UCSD-AML1 (cell line): ENCODE data around the gene SETBP1.
"Not testable (repeated sequence)": the region's sequence is repeated elsewhere in the genome, so short reads cannot be mapped to it uniquely, and the experiment has no call there.

ENCODE experiments used
- DNase-seq: peaks from one replicate; lab custom pipeline; 2025; ENCODE audit not compliant: unreplicated experiment; lab: John Stamatoyannopoulos, UW

SETBP1 gene

DNA sequence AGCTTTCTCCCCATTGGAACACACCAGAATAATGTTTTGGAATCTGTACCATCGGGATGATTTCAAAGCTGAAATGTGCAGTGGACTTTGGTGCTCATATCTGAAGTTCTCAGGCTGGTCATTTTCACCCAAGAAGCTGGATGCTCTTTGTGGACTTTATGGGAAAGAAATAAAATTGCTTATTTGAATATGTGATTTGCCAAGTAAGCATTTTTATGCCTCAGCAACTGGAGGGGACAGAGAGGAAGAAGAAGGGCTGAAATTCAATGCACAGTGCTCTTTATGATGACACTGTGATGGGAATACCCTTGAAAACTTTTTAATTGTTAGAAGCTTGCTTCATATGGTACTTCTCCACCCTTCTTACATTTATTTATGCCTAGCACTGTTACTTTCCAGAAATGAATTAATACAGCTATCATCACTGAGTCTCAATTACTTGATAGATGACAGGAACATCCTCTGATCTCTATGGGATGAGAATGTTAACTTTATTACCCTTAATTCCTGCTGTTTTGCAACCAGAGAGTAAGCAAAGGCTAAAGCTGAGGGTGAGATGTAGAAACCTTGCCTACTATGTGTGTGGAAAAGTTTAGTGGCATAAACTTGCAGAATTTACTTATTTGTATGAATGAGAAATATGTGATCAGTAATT is 23.6 kb downstream of the SETBP1 start:
- DNase-seq: no peak

DNA sequence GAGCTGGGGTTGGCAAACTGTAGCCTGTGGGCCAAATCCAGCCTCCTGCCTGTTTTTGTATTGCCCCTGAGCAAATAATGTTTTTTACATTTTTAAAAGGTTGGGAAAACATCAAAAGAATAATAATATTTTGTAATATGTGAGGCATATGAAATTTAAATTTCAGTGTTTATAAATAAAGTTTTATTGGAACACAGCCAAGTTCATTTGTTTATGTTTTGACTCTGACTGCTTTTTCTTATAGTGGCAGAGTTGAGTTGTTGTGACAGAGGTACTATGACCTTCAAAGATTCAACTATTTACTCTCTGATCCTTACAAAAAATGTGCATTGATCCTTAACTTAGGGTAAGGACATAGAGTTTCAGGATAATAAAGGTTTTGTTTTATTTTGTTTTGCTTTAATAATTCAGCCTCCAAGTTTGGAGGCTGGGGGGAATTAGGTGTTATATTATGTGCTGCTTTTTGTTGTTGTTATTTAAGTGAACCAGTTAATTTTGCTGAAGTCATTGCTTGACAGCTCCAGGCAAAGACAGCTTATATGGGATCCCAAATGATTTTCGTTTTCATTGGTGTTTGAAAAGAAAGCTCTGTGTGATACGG is 24.5 kb downstream of the SETBP1 start:
- no peak for DNase-seq

DNA sequence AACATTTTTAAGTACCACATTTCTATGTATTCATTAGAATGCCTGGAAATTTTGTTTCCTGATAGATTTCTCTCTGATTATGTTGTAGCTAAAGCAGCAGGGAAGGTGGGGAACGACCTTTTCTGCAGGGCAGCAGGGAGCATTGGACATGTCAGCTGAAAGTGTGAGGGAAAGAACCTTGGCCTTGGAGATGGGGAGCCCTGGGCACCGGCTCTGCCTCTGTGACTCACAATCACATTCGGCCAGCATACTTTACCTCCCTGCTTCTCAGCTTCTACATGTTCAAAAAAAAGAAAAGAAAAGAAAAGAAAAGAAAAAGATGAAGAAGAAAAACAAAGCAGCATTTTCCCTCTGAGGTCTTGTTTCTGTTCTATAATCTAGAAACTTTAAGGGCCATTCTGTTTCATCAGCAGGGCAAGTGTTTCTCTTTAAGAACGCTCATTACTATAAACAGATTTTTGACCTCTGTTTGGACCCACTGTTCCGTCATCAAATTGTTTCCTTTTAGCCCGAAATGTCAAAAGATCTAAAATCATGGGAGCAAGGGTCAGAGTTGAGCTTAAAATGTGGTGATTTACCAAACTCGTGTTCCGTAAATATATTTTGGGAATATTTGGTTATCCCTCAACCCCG is 27.9 kb downstream of the SETBP1 start:
- DNase-seq: no peak

DNA sequence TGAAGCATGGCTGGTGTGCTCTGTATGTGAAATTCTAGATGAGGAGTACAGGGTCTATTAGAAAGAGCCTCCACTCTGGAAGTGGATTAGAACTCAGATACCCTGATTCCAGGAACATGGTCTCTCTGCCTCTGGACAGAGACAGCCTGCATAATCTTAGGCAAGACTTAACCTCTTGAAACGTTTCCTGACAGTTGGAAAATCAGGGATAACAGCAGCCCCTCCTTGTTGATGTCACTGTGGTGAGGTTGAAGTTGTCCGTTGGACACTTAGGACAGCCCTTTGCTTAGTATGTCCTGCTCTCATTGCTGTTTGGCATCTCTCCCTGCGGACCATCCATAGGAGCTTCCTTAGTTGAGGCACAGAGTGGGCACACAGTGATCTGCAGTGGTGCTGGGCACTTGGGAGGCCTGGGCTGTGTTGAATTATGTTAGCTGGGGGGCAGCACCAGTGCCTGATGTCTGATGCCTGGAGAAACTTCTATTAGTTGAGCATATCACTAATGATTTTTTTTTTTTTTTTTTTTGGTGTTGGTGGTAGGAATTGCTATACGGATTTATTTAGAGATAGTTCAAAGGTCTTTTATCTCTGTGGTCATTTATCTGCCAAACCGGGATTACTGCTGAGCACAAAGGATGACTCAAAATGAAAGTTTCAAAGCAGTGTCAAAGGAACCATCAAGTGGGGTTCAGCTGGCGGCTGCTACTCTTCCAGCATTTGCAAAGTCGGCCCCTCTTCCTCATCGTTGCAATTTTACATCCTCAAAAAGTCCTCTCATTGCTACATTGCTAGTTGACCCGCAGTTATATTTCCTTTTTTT is 28.8 kb downstream of the SETBP1 start:
- no peak for DNase-seq

DNA sequence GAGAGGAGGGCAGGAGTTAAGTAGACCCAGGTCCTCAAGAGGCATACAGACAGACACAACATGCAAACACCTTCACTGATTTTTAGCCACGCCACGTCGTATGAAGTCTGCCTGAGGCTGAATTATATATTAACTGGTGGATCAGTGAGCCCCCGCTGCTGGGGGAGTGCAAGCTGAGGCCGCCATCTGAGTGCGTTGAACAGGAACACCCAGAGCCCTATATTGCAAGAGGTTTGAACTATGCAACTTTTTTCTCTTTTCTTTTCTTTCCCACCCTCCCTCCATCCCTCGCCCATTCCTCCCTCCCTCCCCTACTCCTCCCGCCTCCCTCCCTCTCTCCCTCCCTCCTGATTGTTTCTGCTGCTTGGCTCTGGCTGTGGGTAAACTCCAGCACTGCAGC is 30.2 kb downstream of the SETBP1 start:
- DNase-seq: no peak

DNA sequence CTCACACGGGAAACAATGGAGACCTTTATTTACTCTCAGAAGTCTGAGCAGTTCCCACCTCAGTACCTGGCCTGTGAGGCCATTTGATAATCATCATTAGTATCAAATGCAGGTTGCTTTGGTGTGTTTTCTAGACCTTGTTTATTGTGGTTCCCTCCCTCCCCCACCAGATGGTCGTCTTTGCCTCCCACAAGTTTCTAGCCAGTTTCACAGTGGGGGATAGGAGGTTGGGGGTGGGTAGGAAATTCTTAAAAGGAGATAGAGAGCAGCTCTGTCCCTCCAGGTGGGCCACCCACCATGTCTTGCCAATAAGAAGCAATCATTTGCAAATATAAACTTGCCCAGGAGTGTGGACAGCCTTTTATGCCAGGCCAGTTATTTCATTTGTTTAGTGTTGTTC is 31.3 kb downstream of the SETBP1 start:
- no peak for DNase-seq

DNA sequence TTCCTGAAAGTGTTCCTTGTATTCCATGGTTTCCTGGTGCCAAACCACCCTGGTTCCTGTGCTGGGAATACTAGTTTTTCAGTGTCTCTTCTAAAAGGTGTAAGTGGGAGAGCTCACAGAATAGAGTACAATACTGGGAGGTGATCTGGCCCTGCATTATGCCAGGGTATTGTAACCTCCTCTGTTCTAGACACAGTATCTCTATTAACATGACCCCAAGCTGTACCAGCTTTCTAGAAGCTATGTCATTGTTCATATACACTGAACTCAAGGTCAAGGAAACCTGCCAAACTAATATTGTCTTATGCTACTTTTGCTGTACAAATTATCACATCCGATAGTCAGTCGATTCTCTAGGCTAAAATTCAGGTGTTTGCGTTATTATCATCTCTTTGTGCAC is 32.7 kb downstream of the SETBP1 start:
- no peak for DNase-seq

DNA sequence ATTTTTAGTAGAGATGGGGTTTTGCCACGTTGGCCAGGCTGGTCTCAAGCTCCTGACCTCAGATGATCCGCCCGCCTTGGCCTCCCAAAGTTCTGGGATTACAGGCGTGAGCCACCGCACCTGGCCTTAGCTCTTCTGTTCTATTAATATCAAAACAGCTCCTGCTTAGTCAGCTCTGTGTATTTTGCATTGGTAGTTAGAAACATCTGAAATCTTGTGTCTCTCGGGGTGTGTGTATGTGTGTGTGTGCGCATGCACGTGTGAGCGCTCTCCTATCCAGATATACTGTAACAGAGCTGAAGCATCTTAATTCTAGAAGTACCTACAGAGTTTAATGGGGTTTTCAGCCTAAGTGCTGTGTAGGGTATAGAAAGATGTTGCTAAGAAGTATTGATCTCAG is 33.7 kb downstream of the SETBP1 start:
- no peak for DNase-seq

DNA sequence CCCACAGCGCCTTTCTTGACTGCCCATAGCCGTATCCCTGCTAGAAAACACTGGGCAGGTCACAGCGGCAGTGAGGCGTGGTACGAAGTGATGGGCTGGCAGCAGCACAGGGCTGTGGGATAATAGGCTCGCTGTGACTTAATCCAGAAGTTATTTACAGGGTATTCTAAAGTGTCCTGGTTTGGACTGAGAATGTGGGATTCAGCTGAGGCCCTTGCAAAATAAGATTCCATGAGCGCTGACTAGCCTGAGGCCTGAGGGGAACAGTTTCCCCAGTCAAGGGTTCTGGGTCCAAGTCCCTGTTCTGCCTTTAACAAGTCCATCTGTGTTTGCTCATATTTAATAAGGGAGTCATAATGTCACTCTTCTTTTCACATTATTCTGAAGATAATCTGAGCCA is 34.6 kb downstream of the SETBP1 start:
- DNase-seq: no peak

DNA sequence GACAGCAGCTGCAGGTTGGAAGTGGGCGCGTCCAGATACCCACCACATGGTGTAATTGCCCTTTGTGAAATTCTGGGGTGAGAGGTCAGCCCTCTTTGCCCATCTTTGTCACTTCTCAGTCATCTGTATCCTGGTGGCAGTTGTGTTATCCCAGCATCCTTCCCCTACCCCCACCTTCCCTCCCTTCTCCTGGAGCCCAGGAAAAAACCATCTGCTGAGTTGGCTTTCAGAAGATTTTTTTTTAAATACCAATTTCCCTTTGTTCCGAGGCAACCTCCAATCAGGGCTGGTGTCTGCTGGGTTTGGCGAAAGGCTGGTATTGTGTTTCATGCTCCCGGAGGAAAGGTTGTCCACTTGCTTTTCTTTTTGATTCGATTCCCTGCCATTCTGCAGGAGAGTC is 35.2 kb downstream of the SETBP1 start:
- DNase-seq: no peak

DNA sequence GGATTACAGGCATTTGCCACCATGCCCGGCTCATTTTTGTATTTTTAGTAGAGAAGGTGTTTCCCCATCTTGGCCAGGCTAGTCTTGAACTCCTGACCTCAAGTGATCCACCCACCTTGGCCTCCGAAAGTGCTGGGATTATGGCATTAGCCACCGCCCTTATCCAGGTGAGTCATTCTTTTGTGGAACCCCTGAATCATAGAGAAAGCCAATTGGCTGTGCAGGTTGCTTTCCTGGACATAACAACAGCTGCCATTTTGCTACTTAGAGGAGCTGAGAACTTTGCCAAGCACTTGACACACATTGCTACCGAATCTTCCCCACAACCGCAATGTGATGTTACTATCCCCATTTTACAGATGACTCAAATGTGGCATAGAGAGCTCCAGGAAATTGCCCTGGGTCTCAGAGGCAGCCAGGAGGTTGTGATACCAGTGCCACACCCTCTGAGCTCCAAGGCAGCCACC is 36.0 kb downstream of the SETBP1 start:
- no peak for DNase-seq

DNA sequence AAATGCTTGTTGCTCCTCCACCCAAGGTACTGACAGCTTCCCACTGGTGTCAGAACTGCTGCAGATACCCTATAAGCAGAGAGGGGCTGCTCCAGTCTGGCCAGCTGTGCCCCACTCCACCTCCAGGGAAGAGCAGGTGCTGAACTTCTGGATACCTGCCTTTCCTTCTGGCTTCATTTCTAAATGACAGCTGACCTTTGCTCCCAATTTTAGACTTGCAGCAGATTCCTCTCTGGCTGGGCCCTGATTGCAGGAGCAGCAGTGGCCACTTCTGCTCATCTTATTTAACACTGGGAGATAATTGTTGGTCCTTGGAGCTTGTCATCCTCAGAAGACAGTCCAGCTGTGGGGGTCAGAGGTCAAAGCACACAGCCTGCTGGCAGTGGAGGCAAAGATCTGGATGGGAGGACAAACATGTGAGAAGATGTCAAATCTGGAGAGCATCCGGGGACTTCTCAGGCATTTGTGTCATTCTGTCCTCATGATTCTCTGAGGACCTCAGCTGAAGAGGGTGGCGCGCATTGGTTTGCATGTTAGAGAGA is 38.9 kb downstream of the SETBP1 start:
- DNase-seq: no peak

DNA sequence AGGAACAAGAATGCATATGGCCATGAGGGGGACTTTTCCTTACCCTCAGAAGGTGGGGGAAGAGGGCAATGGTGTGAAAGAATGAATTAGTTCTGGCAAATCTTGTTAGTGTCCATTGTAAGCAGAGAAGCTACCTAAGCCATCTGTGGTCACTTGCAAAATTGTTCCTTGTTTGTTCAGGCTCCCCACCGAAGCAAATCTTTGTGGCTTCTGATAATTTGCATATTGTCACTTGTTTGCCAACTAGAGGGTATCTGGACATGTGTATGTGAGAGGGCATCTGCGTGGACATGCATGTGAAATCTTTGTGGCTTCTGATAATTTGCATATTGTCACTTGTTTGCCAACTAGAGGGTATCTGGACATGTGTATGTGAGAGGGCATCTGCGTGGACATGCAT is 41.1 kb downstream of the SETBP1 start:
- not testable (repeated sequence) for DNase-seq

DNA sequence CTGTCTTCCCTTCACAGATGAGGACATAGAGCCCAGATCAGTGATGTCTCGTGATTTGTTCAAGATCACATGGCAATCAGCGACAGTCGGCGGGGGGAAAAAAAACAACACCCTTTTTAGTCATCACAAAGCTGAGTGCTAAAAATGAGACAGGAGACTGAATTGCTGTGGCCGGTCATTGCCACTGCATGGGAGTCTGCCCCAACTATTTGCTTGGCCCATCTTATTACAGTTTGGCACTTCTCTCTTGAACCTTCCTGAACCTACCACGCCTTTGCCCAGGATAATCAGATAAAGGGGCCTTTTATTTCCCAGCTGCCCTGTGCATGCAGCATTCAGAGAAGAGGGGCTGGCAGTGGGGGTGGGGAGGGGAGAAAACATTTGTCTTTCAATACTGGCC is 42.7 kb downstream of the SETBP1 start:
- DNase-seq: no peak

DNA sequence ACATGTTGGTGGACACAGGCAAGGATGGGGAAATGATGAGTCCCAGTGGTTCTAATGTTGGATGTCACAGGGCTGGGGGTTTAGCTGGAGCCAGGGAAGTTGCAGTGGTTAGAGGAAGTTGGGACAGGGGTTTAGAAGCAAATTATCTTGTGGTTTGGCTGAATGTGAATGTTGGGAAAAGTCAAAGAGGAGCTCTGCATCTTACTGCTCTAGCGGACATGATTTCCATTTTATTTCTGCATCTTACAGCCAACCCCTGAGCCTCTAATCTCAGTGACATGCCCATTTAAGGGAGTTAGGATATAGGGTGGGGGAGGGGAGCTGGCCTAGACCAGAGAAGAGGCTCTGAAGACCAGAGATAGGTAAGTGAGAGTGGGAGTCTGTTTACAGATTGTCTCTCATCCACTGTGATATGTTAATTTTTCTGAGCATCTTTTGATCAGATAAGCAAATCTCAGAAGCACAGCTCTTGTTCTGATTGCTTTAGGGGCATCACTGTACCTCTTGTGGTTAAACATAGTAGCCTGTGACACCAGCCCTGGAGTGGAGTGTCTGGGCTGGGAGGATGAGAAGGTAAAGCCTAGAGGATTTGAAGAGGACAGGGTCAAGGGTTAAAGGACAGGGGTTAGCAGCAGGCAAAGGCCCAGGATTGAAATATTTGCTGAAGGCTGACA is 43.6 kb downstream of the SETBP1 start:
- DNase-seq: no peak

DNA sequence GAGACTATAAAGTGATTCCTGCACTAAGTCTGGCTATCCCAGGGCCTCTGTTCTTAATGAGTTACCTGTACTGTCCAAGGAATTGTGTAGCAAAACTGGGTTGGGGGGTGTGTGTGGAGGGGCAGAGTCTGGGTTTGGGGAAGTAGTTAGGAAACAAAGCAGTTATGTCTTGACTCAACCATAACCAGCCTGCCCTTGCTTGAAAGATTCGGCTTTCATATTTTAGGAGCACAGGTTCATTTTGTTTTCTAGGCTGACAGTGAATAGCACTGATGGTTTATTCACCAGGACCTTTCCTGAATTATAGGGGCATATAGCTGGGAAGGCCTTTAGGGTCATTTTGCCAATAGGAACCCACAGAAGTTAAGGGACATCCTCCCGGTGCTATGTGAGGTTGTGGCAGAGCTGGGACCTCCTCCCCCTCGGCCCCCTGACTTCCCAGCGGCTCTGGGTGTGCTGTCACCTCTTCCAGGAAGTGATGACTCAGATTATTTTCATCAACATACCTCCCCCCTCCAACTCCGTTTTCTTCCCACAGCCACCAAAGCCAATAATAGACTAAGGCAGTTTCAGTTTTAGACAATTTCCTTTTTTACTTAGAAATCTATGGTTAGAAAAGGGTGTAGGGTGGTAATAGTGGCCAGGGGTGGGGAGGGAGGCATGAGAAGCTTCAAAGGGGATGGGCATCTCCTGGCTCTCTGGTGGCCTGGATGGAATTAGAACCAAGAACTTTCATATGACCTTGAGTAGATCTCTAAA is 44.8 kb downstream of the SETBP1 start:
- peak; percentile 63 for DNase-seq

DNA sequence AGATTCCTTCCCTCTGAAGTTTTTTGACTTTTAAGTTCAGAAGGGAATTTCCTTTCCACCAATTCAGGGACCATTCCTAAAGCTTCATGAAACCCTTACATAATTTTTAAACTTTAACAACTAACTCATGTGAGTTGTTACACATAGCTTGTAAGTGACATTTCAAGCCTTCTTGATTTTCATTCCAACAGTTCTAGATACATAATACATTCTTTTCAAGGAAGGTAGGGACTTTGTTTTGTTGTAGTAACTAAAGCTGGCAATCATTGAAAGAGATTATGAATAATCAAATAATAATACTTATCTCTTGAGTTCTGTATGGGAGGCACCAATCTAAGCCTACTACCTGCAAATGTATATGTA is 45.4 kb downstream of the SETBP1 start:
- no peak for DNase-seq

DNA sequence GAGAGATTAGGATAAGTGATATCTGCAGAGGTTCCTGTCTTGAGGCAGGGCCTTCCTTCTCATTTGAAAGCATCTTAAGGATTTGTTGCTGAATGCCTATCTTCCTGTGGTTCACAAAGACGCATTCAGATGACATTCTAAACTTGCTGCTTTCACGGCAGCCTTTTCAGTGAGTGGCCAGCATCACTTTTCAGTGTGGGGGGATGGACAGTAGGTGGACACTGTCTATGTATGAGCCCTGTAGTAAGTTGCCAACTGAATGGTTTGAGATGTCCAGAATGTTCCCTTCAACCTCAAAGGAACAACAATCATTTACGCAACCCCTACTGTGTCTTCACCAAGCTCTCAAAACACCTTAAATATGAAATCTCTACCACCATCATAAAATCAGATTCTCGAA is 46.6 kb downstream of the SETBP1 start:
- no peak for DNase-seq

DNA sequence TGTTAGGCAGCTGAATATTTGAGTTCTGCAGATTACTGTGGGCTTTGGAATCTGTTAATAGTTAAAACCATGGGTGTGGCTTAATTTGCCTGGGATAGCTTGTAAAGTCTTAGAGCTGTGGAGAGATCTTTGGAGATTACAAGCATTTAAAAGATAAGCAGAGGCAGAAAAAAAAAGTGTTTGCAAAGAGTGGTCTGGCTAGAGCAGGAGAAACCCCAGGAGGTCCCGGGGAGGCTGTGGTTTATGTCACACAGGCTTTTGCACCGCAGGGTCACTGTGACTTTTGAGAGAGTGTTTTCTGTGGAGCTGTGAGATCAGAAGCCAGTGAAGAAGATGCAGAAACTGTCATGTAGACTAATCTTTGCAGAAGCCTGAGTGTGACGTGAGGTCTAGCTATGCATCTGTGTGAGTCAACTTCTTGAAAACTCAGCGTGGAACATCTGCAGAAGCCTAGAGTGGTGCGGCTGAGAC is 49.0 kb downstream of the SETBP1 start:
- DNase-seq: no peak
